HS-27A (cell line): ENCODE results near the gene ARHGAP22.

Source experiments
- DNase-seq: peaks from one replicate; pipeline ENCODE4 v3.0.0-alpha.2; 2012; ENCODE audit warnings: low read depth, missing footprints

ARHGAP22 gene

DNA sequence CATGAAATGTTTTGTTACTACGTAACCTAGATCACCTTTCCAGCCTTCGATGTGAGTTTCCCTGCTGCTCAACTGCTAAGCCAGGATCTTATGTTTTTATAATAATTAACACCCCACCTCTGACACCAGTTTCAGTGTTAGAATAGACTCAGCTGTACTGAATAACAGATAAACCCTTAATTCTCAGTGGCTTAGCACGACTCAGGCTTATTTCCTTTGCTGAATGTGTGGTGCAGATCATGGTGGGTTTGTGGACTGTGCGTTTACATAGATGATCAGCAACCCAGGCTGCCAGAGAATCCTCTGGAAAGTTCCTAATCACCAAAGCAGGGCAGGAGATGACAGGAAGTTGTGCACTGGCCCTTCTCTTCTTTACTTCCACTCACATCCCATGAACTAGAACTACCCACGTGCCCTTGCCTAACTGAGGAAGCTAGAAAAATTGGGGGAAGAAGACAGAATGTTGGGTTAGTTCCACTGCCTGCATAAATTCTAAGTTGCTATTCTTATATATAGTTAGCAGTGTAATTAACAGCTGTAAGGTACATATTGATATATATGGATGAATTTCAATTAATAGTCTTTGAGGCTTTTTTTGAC is 186.6 kb downstream of the ARHGAP22 start:
- DNase-seq, result no peak

DNA sequence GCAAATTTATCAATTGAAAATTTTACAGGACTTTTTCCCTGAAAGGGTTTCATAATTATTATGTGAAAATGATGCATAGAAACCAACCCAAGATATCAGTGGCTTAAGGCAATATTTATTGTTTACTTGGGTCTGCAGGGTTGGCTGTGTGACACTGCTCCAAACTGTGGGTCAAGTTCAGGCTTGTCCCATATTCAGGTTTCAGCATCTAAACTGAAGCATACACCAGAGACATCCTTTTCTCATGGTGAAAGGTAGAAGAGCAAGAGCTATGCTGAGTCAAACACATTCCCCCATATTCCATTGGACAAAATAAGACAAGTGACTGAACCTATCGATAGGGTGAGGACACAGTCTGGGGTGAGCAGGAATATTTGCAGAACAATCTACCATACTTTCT is 187.5 kb downstream of the ARHGAP22 start:
- no peak for DNase-seq

DNA sequence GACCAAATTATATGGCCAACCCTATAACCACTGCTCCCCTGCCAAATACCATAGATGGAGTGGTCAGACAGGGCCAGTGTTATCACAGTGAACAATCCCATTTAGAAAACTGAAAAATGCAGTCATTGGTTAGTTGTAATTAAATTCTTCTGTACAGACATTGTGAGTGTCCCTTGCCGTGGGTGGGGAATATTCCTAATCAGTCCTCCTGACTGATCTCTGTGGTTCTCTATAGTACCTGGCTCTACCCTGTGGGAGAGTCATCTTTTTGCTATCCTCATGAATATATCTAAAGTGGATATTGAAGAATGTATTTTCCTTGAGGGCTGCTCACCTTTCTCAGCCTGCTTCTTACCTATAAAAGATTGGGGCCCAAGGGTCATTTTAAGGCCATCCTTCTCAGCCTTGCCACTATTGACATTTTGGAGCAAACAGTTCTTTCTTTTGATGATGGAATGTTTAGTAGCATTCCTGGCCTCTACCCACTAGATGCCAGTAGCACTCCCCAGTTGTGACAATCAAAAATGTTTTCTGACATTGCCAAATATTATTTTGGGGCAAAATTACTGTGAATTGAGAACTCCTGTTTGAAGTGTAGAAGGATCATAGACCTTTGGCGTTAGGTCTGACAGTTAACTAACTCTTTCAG is 188.2 kb downstream of the ARHGAP22 start:
- no peak for DNase-seq

DNA sequence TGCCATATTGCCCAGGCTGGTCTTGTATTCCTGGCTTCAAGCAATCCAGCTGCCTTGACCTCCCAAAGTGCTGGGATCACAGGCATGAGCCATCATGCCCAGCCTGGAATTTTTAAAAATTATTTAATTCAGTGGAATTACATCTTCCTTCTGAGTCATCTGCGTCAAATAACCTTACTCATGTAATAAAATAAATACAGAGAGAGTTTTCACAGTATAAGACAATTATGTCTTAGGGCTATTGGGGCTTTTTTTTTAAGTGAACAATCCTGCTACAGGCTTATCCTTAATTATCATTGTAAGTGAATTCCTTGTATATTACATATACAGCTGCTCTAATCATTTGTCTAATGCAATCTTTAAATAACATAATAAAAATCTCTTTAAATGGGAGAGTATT is 190.1 kb downstream of the ARHGAP22 start:
- no peak for DNase-seq

DNA sequence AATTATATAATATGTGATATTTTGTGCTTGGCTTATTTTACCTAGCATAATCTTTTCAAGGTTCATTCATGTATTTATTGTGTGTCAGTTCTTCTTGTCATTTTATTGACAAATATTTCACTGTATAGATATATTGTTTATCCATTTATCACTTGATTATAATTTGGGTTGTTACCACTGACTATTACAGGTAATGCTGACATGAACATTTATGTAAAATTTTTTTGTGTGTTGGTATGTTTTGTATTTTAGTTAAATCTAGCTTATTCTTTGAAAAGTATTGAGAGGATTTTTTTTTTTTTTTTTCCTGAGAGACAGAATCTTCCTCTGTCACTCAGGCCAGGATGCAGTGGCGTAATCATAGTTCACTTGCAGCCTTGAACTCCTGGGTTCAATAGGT is 190.7 kb downstream of the ARHGAP22 start:
- no peak for DNase-seq

DNA sequence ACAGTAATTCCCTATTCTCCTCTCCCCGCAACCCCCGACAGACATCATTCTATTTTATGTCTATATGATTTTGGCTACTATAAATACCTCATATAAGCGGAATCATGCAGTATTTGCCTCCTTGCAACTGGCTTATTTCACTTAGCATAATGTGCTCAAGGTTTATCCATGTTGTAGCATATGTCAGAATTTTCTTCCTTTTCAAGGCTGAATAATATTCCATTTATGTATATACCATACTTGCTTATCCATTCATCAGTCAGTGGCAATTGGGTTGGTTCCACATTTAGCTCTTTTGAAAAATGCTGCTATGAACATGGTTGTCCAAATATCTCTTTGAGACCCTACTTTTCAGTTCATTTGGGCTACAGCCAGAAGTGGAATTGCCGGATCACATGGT is 191.9 kb downstream of the ARHGAP22 start:
- no peak for DNase-seq

DNA sequence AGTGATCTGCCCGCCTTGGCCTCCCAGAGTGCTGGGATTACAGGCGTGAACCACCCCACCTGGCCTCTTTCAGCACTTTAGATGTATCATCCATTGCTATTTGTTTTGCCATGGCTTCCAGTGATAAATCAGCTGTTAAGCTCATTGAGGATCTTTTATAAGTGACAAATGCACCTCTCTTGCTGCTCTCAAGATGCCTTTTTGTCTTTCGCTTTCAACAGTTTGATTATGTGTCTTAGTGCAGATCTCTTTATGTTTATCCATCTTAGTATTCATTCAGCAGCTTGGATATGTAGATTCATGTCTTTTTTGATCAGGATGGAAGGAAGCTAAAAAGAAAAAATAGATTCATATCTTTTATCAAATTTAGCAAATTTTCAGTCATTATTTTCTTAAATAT is 192.8 kb downstream of the ARHGAP22 start:
- DNase-seq, result no peak

DNA sequence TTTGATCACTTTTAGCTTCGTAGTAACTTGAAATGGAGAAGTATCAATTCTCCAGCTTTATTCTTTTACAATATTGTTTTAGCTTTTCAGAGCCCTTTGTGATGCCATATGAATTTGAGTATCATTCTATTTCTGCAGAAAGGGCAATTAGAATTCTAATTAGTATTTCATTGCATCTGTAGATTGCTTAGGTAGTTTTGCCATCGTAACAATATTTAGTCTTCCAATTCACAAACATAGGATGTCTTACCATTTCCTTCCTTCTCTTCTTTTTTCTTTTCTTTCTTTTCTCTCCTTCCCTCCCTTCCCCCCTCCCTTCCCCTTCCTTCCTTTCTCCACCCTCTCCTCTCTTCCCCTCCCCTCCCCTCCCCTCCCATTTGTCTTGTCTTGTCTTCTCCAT is 193.4 kb downstream of the ARHGAP22 start:
- DNase-seq, result no peak

DNA sequence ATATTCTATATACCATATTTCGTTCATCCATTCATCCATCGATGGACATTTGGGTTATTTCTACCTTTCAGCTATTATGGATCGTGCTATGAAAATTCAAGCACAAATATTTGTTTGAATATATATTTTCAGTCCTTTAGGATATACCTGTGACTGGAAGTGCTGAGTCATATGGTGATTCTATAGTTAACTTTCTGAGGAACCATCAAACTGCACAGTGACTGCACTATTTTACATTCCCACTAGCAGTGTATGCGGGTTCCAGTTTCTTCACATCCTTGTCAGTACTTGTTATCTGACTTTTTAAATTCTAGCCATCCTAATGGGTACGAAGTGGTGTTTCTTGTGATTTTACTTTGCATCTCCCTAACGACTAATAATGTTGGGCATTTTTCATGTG is 194.4 kb downstream of the ARHGAP22 start:
- DNase-seq, result no peak

DNA sequence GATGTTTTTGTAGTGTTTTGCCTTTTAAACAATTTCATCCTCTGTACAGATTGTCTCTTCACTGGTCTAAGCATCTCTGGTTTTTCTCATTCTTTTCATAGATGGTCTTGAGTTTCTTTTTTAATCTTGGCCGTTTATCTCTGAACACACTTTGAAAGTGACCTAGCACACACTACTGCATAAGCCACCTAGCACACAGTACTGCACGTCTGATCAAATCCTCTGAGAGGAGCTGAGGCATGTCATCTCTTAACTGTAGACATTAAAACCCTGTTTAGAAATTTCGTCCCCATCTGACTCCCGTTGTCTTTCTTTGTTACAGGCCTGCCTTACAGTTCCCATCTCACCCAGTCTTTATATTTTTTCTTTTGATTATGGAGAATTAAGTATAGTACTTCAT is 198.2 kb downstream of the ARHGAP22 start:
- DNase-seq, result no peak

DNA sequence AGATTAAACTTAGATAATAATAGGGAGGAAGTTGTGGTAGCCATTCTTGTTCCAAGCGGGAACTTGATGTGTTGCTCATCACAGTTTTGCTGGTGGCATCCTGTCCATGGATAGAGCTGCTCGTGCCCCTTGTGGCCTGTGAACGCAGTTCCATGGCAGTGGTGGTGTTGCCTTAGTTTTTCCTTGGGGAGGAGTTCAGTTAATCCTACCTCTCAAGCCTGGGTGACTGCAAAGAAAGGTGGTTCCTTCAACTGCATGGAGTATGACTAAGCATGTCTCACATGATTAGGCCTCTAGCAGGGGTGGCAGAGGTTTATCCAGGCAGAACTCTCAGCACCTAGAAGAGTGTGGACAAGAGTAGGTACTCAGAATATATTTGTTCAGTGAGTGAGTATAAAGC is 198.7 kb downstream of the ARHGAP22 start:
- DNase-seq, result no peak

DNA sequence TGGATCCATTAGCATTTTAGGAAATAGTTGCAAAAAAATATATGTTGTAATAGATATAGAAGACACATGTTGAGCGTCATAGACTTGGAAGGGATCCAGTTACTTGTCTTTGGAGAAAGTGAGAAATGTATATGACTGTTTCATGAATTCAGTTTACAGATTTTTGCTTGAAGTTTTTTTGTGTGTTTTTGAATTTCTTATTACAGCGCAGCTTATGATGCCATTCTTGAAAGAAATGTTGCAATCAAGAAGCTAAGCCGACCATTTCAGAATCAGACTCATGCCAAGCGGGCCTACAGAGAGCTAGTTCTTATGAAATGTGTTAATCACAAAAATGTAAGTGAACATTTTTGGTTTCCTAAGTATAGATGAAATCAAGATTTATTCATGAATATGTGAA is 200.2 kb downstream of the ARHGAP22 start:
- DNase-seq, result no peak

DNA sequence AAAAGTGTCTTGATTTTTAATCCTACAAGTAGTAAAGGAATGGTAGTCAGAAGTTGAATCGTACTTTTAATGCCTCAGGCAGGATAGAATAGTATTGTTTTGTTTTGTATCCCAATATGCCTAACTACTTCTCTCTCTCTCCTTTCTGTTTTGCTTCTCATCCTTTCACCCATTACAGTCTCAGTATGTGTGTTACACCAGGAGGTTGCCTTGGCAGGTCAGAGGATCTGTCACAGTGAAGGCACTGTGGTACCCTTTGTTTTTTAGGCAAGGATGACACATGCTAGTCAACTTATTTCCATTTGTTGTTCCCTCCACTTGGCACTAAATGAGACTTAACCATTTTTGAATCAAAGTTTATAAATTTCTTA is 204.0 kb downstream of the ARHGAP22 start:
- no peak for DNase-seq

DNA sequence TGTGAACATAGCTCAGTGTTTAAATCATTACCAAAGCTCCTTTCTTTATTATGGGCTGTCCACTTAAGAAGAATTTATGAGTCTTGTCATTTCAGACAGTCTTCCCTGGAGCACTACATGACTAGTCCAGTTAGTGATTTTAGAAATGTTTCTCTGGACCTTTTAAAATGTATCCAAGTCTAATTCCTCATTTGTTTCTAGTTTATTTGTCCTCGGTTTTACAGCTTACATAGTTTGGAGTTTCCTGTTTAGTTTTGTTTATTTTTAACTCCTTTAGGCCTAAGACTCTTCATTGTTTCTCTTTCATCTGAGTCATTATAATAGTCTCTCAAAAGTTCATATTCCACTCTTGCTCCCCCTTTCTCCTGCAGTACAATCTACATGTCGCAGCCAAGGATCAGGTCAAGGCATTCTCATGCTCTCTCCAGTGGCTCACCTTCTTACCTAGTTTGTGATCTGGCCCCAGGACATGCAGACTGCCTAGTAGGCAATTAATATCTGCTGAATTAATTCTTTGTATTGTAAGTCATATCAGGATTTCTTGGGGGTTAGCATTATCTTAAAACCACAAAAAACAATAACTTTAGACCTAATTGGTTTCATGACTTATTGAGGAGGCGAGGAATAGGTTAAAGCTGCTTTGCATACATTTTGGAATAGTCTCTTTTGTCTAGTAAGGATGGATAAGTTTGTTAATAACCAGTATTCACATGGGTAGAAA is 204.6 kb downstream of the ARHGAP22 start:
- DNase-seq, result no peak

DNA sequence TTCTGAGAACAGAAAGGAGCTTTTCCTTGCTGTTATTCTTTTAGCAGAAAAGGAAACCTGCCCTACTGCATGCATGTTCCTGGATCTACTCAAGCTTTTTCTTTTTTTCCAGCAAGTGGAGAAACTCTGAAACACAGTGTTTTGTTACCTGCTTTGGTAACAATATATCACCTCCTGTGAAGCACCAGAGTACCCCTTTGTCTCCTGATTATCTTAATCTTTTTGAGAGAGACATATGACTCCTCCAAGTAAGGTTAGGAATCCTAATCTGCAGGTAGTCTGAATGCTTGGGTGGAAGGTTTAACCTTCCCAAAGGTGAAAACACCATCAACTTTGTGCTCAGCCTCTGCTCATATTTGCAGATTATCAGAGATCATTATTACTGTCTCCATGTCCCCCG is 205.3 kb downstream of the ARHGAP22 start:
- no peak for DNase-seq

DNA sequence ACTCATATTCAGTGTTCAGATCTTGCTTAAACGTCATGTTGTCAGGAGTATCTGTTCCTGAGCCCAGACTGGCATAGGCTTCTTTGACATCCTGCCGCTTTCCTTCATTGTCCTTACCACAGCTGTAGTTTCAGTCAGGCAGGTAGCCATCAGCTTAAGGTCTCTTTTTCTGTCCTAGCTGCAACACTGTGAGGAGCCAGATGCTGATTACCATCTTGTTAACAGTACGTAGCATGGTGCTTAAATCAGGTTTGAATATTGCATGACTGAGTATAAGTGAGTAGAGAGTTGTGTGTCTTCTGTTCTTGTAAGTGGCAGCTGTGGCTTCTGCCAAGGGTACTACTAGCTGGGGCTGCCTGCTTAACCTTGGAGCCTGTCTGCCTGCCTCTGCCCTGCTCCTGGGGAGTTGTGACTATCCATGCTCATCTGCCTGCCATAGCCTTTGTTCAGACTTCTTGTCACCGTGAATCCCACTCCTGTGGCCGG is 205.8 kb downstream of the ARHGAP22 start:
- no peak for DNase-seq

DNA sequence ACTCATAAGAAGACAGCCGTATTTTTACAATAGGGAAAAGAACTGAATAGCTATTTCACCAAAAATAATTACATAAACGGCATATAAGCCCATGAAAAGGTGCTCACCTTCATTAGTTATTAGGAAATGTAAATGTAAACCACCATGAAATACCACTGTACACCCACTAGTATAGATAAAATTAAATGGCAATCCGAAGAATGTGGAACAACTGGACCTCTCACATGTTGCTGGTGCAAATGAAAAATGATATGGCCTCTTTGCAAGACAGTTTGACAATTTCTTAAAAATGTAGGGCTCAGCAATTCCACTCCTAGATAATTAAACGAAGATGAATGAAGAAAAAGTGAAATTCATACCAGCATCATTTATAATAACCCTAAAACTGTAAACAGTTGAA is 206.6 kb downstream of the ARHGAP22 start:
- DNase-seq, result no peak
